ENCODE data around the gene SLC25A25. TPM values are rescaled to one million over a fixed set of nuclear protein-coding genes. Genes with fewer than 3 reads are reported as not detected.

SLC25A25 gene
- total and polyA plus RNA-seq, 2 of the 8 experiments (the other 6 are each of a cell fraction or from before 2014, with no cell fraction given), result 6.5 to 18.5 TPM

DNA sequence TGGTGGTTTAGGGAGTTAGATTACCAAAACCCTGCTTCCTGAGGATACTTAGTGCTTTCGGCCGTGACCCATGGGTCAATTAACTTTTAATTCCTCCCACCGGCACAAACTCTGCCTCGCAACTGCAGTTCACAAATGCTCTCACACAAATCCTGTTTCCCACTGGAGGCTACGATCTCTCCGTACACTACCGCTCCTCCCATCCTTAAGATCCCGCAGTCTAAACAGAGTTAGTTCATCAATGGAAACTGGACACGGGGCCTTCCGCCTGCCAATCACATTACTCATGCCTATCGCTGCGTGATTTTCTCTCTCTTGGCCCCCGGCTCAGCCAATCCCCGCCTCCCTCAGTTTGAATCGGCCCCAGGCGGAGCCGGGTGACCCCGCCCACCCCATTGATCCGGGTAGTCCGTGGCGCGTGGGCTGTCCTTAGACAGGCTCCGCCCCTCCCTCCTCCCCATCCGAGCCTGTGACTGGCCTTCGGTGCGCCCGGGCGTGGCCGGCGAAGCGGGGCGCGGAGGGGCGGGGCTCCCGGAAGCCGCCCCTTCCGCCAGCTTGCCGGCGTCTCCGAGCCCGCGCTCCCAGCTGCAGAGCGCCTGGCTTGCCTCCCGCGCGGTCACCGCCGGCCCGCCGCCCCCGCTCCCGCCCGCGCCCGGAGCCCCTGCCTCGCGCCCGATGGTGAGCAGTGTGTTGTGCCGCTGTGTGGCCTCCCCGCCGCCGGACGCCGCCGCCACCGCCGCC, at the start of gene SLC25A25 (continued):
- TF ChIP-seq SP2 (IDR thresholded peaks at IDR 0.05; ENCODE audit: low read length) (0 out of 2 replicates have a peak, but pooled peaks have one; percentile 25), SP1 (IDR thresholded peaks at IDR 0.05; ENCODE audit: low read depth, low read length) (peak; percentile 77; the same call in 1 of the 2 replicates), TEAD4 (IDR thresholded peaks at IDR 0.05; ENCODE audit: low read depth, low read length) (no peak), CREB1 (IDR thresholded peaks at IDR 0.05) (no peak; the same call in 1 of the 2 replicates), PHF8 (conservative IDR thresholded peaks at IDR 0.05; ENCODE audit: low read depth, low read length) (peak; percentile 65; the same call in 1 of the 2 replicates), ASH2L (IDR thresholded peaks at IDR 0.05; ENCODE audit: low read length) (peak; percentile 12), RXRA (IDR thresholded peaks at IDR 0.05; ENCODE audit: insufficient read depth, low read depth, low read length) (no peak), SRF (IDR thresholded peaks at IDR 0.05; ENCODE audit: low read depth, low read length) (no peak), EP300 (IDR thresholded peaks at IDR 0.05; ENCODE audit: borderline replicate concordance in 1 of 2, low read depth in 2 of 2, low read length in 2 of 2) (no peak), MAX (IDR thresholded peaks at IDR 0.05) (peak; percentile 6; the same call in 1 of the 2 replicates), RFX5 (IDR thresholded peaks at IDR 0.05; ENCODE audit: borderline replicate concordance, low read depth, low read length) (peak; percentile 37; the same call in 1 of the 2 replicates), JUND (IDR thresholded peaks at IDR 0.05; ENCODE audit: low read length) (0 out of 2 replicates have a peak, but pooled peaks have one; percentile 14), EGR1 (IDR thresholded peaks at IDR 0.05; ENCODE audit: borderline replicate concordance, low read depth, low read length) (peak; percentile 71; the same call in 1 of the 2 replicates), TAF1 (IDR thresholded peaks at IDR 0.05; ENCODE audit: low read depth, low read length) (peak; percentile 73), SP4 (IDR thresholded peaks at IDR 0.05; ENCODE audit: low read length) (peak; percentile 88), CEBPB (IDR thresholded peaks at IDR 0.05; ENCODE audit: low read depth, low read length) (no peak), KDM5A (IDR thresholded peaks at IDR 0.05; ENCODE audit: low read length) (no peak), TBP (IDR thresholded peaks at IDR 0.05; ENCODE audit: low read depth, low read length) (no peak), SIN3A (conservative IDR thresholded peaks at IDR 0.05 in 1 of 2, IDR thresholded peaks at IDR 0.05 in 1 of 2; ENCODE audit: low read depth in 1 of 2, low read length in 2 of 2) (0 out of 4 replicates have a peak, but pooled peaks of 1 of the 2 experiments have one; percentile 4)
